ENCODE measurements around the gene RASAL3. TPM values are rescaled to one million over a fixed set of nuclear protein-coding genes. Genes with fewer than 3 reads are reported as not detected.

RASAL3 gene
- total RNA-seq, 2 donors from 2014 or later = 1.7 to 2.5 TPM

DNA sequence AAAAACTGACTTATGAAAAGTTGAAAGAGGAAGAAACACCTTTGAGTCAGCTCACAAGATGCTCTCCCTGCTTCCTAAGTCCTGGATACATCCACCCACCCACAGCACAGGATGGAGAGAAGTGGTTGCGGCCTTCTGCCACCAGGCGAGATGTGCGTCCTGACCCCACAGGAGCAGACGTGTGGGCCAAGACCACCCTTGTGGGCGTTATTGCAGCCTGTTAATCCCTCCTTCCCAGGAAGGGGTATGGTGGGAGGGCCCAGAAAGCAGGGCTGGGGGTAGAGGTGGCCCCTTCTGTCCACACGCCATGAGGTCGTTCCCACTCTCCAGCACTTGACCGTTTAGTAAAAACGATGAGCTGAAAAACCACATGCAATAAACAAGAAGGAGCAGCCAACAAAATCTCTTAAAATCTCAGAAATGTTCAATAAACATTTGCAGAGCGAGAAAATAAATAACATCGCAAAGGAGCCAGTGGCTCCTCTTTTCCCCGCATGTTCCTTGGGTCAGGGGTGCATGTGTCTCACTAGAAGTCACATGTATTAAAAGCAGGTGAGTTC, 43.1 kb downstream of the RASAL3 start:
- H3K27me3 ChIP-seq = no peaks in the 10 kb centered on the region
- H3K9ac ChIP-seq (ENCODE audit: low read depth in 2 of 2, low read length in 2 of 2) = no peak overlapping the region
- H3K36me3 ChIP-seq = no peaks in the 10 kb centered on the region
- no peak overlapping the region for H3K27ac ChIP-seq
- peaks cover 18% of the 10 kb centered on the region for H3K4me1 ChIP-seq
- TF ChIP-seq, protein P1, sequence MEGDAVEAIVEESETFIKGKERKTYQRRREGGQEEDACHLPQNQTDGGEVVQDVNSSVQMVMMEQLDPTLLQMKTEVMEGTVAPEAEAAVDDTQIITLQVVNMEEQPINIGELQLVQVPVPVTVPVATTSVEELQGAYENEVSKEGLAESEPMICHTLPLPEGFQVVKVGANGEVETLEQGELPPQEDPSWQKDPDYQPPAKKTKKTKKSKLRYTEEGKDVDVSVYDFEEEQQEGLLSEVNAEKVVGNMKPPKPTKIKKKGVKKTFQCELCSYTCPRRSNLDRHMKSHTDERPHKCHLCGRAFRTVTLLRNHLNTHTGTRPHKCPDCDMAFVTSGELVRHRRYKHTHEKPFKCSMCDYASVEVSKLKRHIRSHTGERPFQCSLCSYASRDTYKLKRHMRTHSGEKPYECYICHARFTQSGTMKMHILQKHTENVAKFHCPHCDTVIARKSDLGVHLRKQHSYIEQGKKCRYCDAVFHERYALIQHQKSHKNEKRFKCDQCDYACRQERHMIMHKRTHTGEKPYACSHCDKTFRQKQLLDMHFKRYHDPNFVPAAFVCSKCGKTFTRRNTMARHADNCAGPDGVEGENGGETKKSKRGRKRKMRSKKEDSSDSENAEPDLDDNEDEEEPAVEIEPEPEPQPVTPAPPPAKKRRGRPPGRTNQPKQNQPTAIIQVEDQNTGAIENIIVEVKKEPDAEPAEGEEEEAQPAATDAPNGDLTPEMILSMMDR (IDR thresholded peaks at IDR 0.05) = no peak
- DNase-seq = no peak
- H3K9me3 ChIP-seq = no peaks in the 10 kb centered on the region
- H3K4me3 ChIP-seq = no peak overlapping the region
- intact Hi-C loops (cut with DNase I) = loop anchor here (10.0 kb wide), 1 partner anchor 134 kb away; no protein-coding TSS in a partner anchor

DNA sequence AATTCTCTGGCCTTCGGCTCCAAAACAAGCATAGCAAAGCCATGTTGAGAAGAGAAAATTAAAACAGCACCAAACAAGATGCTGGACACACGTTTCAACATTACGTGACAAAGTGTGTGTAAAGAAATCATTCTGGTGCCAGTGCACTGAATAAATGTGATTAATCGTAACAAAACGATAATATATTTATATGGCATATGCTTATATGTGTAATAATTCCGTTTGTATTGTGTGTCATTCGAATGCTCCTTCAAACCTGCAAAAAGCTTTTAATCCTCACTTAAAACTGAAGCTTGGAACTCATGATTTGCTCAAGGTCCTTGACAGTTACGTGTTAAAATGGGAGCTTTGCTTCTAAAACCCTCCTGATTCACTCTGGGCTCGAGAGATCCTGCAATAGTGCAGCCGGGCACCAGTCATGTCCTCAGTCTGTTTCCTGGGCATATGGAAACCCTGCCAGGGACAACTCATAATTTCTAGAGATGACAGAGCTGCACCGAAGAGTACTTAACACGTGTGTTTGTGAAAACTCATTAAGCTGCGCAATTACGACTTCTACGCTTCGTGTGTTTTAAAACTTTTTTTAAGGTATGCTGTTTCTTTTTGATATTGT, 44.8 kb downstream of the RASAL3 start:
- Histone ChIP-seq H3K27me3 (no peaks in the 10 kb centered on the region), H3K9ac (ENCODE audit: low read depth in 2 of 2, low read length in 2 of 2) (peak overlapping the region; percentile 27 to 63), H3K9me3 (no peaks in the 10 kb centered on the region), H3K4me3 (peak overlapping the region; percentile 100), H3K36me3 (no peaks in the 10 kb centered on the region), H3K4me1 (peaks cover 18% of the 10 kb centered on the region), H3K27ac (no peak overlapping the region)
- DNase-seq = no peak
- TF ChIP-seq, protein P1 (IDR thresholded peaks at IDR 0.05) = no peak
- intact Hi-C loops (cut with DNase I) = loop anchor here (10.0 kb wide), 1 partner anchor 135 kb away; no protein-coding TSS in a partner anchor

DNA sequence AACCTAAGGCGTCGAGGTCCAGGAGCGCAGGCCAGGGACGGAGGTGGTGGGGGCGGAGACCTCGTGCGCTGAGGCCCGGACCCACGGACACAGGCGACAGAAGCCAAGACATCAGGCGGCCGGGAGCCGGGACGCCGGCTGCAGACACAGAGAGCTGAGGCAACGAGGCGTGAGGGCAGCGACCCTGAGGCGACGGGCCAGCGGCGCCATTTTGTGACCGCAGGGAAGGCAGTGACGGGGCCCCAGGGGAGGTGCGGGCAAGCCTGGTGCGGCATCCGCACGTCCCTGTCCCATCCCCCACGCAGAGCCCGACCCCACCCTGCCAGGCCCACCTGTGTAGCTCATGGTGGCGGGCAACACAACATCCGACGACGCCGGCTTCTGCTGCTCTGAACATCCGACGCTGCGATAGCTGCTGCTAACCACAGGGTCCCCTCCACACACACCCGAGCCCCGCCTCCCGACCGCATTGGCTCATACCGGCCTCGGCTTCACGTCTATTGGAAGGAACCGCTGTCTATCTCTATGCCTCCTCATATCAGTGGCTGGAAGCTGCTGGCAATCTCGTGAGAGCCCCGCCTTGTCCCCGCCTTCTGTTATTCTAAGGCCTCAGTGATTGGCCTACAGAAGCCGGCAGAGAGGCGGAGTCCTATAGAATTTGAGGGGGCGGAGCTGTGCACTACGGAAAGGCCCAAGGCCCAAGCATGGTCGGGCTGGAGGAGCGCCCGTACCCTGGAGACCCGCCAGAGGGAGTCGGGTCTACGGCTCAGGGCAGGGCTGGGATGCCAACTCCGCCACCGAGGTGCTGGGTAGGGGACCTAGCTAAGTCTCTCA, 45.5 kb downstream of the RASAL3 start, which contains the start of gene AKAP8L:
AKAP8L (minus strand) TSS at position 410 of the 834 bp plus-strand sequence; CDS start at position 345, 65 bp downstream.
- TF ChIP-seq, protein P1 (IDR thresholded peaks at IDR 0.05) = peak; percentile 60
- Histone ChIP-seq H3K4me1 (peaks cover 18% of the 10 kb centered on the region), H3K9ac (ENCODE audit: low read depth in 2 of 2, low read length in 2 of 2) (peak within 1 kb of the TSS; percentile 90 to 95), H3K27ac (peak within 1 kb of the TSS; percentile 83), H3K27me3 (no peaks in the 10 kb centered on the region), H3K36me3 (no peaks in the 10 kb centered on the region), H3K9me3 (no peaks in the 10 kb centered on the region), H3K4me3 (peak within 1 kb of the TSS; percentile 100)
- intact Hi-C loops (cut with DNase I) = no loop called here
- DNase-seq = peak; percentile 99

DNA sequence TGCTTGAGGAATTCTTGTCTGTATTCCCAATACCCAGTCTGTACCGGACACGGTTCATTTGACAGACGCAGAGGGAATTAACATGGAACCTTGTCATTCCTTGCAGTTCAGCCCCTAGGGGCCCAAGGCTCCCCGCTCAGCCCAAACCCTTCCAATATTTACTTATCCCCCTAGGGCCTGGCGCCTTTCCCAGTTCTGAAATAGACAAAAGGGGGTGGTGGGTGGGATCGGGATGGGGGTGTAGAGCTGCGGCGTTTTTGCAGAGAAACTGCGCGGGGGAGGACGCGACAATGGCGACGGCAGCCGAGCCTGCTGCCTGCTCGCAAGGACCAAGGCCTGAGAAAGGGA, 46.1 kb downstream of the RASAL3 start:
- Histone ChIP-seq H3K4me1 (peaks cover 18% of the 10 kb centered on the region), H3K4me3 (peak overlapping the region; percentile 100), H3K9ac (ENCODE audit: low read depth in 2 of 2, low read length in 2 of 2) (peak overlapping the region; percentile 90 to 95), H3K27me3 (no peaks in the 10 kb centered on the region), H3K27ac (peak overlapping the region; percentile 83), H3K9me3 (no peaks in the 10 kb centered on the region), H3K36me3 (no peaks in the 10 kb centered on the region)
- DNase-seq = peak; percentile 29
- TF ChIP-seq, protein P1 (IDR thresholded peaks at IDR 0.05) = no peak
- intact Hi-C loops (cut with DNase I) = no loop called here

DNA sequence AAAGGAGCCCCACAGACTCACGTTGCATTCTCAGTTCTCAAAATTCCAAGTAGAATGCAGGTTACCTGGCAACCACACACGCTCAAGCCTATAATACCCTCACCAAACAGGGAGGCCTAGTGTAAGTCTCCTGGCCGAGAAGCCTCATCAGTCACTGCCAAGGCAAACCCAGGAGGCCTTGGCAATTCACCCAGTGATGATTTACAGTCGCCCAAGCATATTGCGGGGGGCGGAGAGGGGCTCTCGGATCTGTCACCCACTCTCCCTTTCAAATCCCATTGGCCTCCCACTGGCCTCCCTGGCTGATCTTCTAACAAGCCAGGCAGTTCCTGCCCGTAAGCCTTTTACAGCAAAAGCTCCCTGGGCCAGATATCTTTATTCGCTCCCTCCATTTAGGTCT, 46.6 kb downstream of the RASAL3 start:
- Histone ChIP-seq H3K4me1 (peaks cover 18% of the 10 kb centered on the region), H3K27me3 (no peaks in the 10 kb centered on the region), H3K9me3 (no peaks in the 10 kb centered on the region), H3K4me3 (peak overlapping the region; percentile 100), H3K9ac (ENCODE audit: low read depth in 2 of 2, low read length in 2 of 2) (peak overlapping the region; percentile 90 to 95), H3K36me3 (no peaks in the 10 kb centered on the region), H3K27ac (no peak overlapping the region)
- TF ChIP-seq, protein P1 (IDR thresholded peaks at IDR 0.05) = no peak
- DNase-seq = no peak
- intact Hi-C loops (cut with DNase I) = no loop called here

Measured in colonic mucosa (tissue), 4 donors.